H1 (cell line): Measurements from ENCODE around the gene CRACDL. TPM values are rescaled to one million over a fixed set of nuclear protein-coding genes. Genes with fewer than 3 reads are reported as not detected.

Source experiments
- CTCF ChIA-PET: fragments of 300-600 bp; sonication (Branson Sonifier 250); formaldehyde crosslinking; loops from one replicate; lab custom pipeline; 2021; ENCODE audit not compliant: partially characterized antibody; lab: Charles Lee
- POLR2A ChIA-PET: fragments of 300-600 bp; sonication (Branson Sonifier 250); formaldehyde crosslinking; loops from one replicate; lab custom pipeline; 2021; ENCODE audit warnings: inconsistent platforms; ENCODE audit not compliant: partially characterized antibody; lab: Charles Lee
- DNase-seq, 2 experiments: peaks; one replicate each; pipeline versions ENCODE4 v3.0.0 to v3.0.0-alpha.2; 2010 to 2022; ENCODE audit warnings: low spot score in 2 of 2, low read depth in 1 of 2, mixed read lengths in 1 of 2
- FAIRE-seq: peaks from 2 replicates; lab custom pipeline; 2011; peaks lifted over from hg19 to GRCh38; lab: Jason Lieb, UNC
- H2AFZ ChIP-seq: 2 replicates; pipeline ENCODE4 v1.8.1; 2012; ENCODE audit warnings: low read length, inconsistent platforms
- H2AK5ac ChIP-seq: 2 replicates; pipeline ENCODE4 v1.6.1; 2013; ENCODE audit warnings: low read depth, low read length
- H2BK120ac ChIP-seq: replicated peaks from 2 replicates; pipeline ENCODE3; 2013; ENCODE audit warnings: low read depth, low read length, inconsistent platforms
- H2BK12ac ChIP-seq: 2 replicates; pipeline ENCODE4 v1.6.1; 2013; ENCODE audit warnings: low read depth, low read length
- H2BK15ac ChIP-seq: 2 replicates; pipeline ENCODE4 v1.6.1; 2013; ENCODE audit warnings: low read length
- H2BK20ac ChIP-seq: 2 replicates; pipeline ENCODE4 v1.6.1; 2013; ENCODE audit warnings: low read length
- H2BK5ac ChIP-seq: 2 replicates; pipeline ENCODE4 v1.6.1; 2013; ENCODE audit warnings: low read depth, low read length
- H3K14ac ChIP-seq: 2 replicates; pipeline ENCODE4 v1.6.1; 2013; ENCODE audit warnings: inconsistent platforms; ENCODE audit not compliant: insufficient read length
- H3K18ac ChIP-seq: 2 replicates; pipeline ENCODE4 v1.6.1; 2013; ENCODE audit warnings: low read length; ENCODE audit errors: extremely low read depth
- H3K23ac ChIP-seq: 2 replicates; pipeline ENCODE4 v1.6.1; 2013; ENCODE audit warnings: inconsistent platforms; ENCODE audit not compliant: insufficient read length
- H3K23me2 ChIP-seq: 2 replicates; pipeline ENCODE4 v1.6.1; 2013; ENCODE audit warnings: low read depth, low read length
- H3K27ac ChIP-seq: 2 replicates; pipeline ENCODE4 v1.6.1; 2011; ENCODE audit warnings: low read depth, low read length, inconsistent platforms
- H3K27me3 ChIP-seq, 4 experiments: replicated peaks in 1 of 4; 1 replicate in 1 of 4; 2 replicates in 3 of 4; pipeline versions ENCODE4 v1.6.1 to v1.8.1; 2011 to 2013; ENCODE audit warnings: low read length in 3 of 4, mild to moderate bottlenecking in 3 of 4, inconsistent platforms in 2 of 4, mixed read lengths in 2 of 4, moderate library complexity in 1 of 4; ENCODE audit not compliant: control insufficient read depth in 3 of 4, insufficient read depth in 3 of 4; ENCODE audit errors: extremely low read depth in 1 of 4
- H3K36me3 ChIP-seq, 4 experiments: 2 replicates each; pipeline versions ENCODE4 v1.6.1 to v1.8.1; 2011 to 2013; ENCODE audit warnings: mild to moderate bottlenecking in 4 of 4, low read length in 3 of 4, moderate library complexity in 2 of 4, control low read depth in 1 of 4, inconsistent platforms in 1 of 4; ENCODE audit not compliant: insufficient read depth in 4 of 4, control insufficient read depth in 2 of 4
- H3K4ac ChIP-seq: replicated peaks from 2 replicates; pipeline ENCODE3; 2013; ENCODE audit warnings: low read length, low read depth, mixed read lengths, inconsistent platforms; ENCODE audit not compliant: insufficient read length
- H3K4me1 ChIP-seq, 4 experiments: replicated peaks in 1 of 4; 1 replicate in 1 of 4; 2 replicates in 3 of 4; pipeline versions ENCODE4 v1.6.1 to v1.8.1; 2011 to 2013; ENCODE audit warnings: low read length in 3 of 4, inconsistent platforms in 2 of 4, mixed read lengths in 1 of 4; ENCODE audit not compliant: insufficient read depth in 4 of 4, control insufficient read depth in 3 of 4
- H3K4me2 ChIP-seq, 2 experiments: 2 replicates each; pipeline versions ENCODE4 v1.6.1 to v1.8.1; 2011 to 2013; ENCODE audit warnings: low read depth in 2 of 2, low read length in 2 of 2, control low read depth in 1 of 2, inconsistent platforms in 1 of 2, mild to moderate bottlenecking in 1 of 2; ENCODE audit not compliant: insufficient read depth in 1 of 2
- H3K4me3 ChIP-seq, 4 experiments: fragments of 200-600, 300-600 bp in 1 of 4; sonication (generic), shearing (Covaris generic), sonication (Bioruptor Twin) in 1 of 4; 2 replicates each; pipeline versions ENCODE4 v1.5.1 to v1.8.1; 2011 to 2016; ENCODE audit warnings: low read length in 4 of 4, low read depth in 3 of 4, control low read depth in 2 of 4, inconsistent platforms in 2 of 4, mild to moderate bottlenecking in 2 of 4, mixed read lengths in 1 of 4, moderate library complexity in 1 of 4; ENCODE audit not compliant: insufficient read depth in 2 of 4; ENCODE audit errors: extremely low read depth in 1 of 4
- H3K56ac ChIP-seq: replicated peaks from 2 replicates; pipeline ENCODE3; 2013; ENCODE audit warnings: low read depth, mild to moderate bottlenecking, mixed read lengths, low read length, inconsistent platforms; ENCODE audit not compliant: insufficient read length
- H3K79me1 ChIP-seq: 2 replicates; pipeline ENCODE4 v1.6.1; 2013; ENCODE audit warnings: low read depth, low read length, control low read depth
- H3K79me2 ChIP-seq, 2 experiments: 2 replicates each; pipeline versions ENCODE4 v1.6.1 to v1.8.1; 2012 to 2013; ENCODE audit warnings: low read length in 2 of 2, mild to moderate bottlenecking in 2 of 2, inconsistent platforms in 1 of 2; ENCODE audit not compliant: insufficient read depth in 2 of 2, control insufficient read depth in 1 of 2
- H3K9ac ChIP-seq, 4 experiments: replicated peaks in 1 of 4; 1 replicate in 1 of 4; 2 replicates in 3 of 4; pipeline versions ENCODE4 v1.6.1 to v1.8.1; 2011 to 2013; ENCODE audit warnings: low read depth in 3 of 4, low read length in 3 of 4, control low read depth in 2 of 4, mild to moderate bottlenecking in 2 of 4, moderate library complexity in 2 of 4, inconsistent platforms in 1 of 4; ENCODE audit errors: extremely low read depth in 1 of 4
- H3K9me3 ChIP-seq, 2 experiments: 2 replicates each; pipeline versions ENCODE4 v1.6.1 to v1.8.1; 2012 to 2013; ENCODE audit warnings: mild to moderate bottlenecking in 2 of 2, moderate library complexity in 2 of 2, control low read depth in 1 of 2, inconsistent platforms in 1 of 2, low read depth in 1 of 2, low read length in 1 of 2, mixed read lengths in 1 of 2; ENCODE audit not compliant: insufficient read depth in 2 of 2
- H4K20me1 ChIP-seq, 2 experiments: replicated peaks in 1 of 2; 2 replicates each; pipeline versions ENCODE3 to v1.8.1; 2011 to 2013; ENCODE audit warnings: inconsistent platforms in 2 of 2, low read length in 2 of 2, mild to moderate bottlenecking in 1 of 2; ENCODE audit not compliant: insufficient read depth in 2 of 2, control insufficient read depth in 1 of 2
- H4K5ac ChIP-seq: 2 replicates; pipeline ENCODE4 v1.6.1; 2013; ENCODE audit warnings: low read length, low read depth, mixed read lengths, inconsistent platforms; ENCODE audit not compliant: insufficient read length
- H4K8ac ChIP-seq: 2 replicates; pipeline ENCODE4 v1.8.0; 2013; ENCODE audit warnings: mild to moderate bottlenecking, moderate library complexity, low read length, inconsistent platforms; ENCODE audit not compliant: insufficient read depth; ENCODE audit errors: extremely low read depth
- H4K91ac ChIP-seq: replicated peaks from 2 replicates; pipeline ENCODE3; 2013; ENCODE audit warnings: low read length, mixed read lengths, inconsistent platforms; ENCODE audit not compliant: insufficient read length
- CTCF ChIP-seq, 3 experiments: IDR thresholded peaks; 1 replicate in 2 of 3; 2 replicates in 1 of 3; pipeline versions ENCODE4 v1.5.1 to v1.6.1; 2011; ENCODE audit warnings: low read length in 3 of 3, mild to moderate bottlenecking in 3 of 3, inconsistent platforms in 2 of 3, low read depth in 1 of 3, moderate library complexity in 1 of 3; ENCODE audit not compliant: insufficient read depth in 1 of 3; ENCODE audit errors: control extremely low read depth in 1 of 3
- RAD21 ChIP-seq, 2 experiments: IDR thresholded peaks in 1 of 2; conservative IDR thresholded peaks in 1 of 2; 2 replicates each; pipeline ENCODE4 v1.6.1; 2011; ENCODE audit warnings: low read depth in 2 of 2, low read length in 2 of 2, improper control_type of control experiment in 1 of 2, inconsistent platforms in 1 of 2, mild to moderate bottlenecking in 1 of 2, moderate library complexity in 1 of 2
- SAP30 ChIP-seq: fragments of 300-600 bp; sonication (generic); IDR thresholded peaks from 2 replicates; pipeline ENCODE4 v1.7.1; 2012; ENCODE audit warnings: low read length, moderate library complexity, mild to moderate bottlenecking, inconsistent platforms; ENCODE audit not compliant: insufficient read depth, insufficient replicate concordance
- SP2 ChIP-seq: IDR thresholded peaks from 2 replicates; pipeline ENCODE4 v1.6.1; 2012; ENCODE audit warnings: mild to moderate bottlenecking, low read length, inconsistent platforms
- WGBS, 2 experiments: shearing (Covaris generic) in 1 of 2; methylation state at CpG; one replicate each; pipeline versions ENCODE4 v1.1.6 to v1.1.7; 2013 to 2015; ENCODE audit warnings: low lambda C conversion rate in 2 of 2, mixed read lengths in 2 of 2, inconsistent platforms in 1 of 2, low coverage in 1 of 2, missing lambda C conversion rate in 1 of 2; ENCODE audit not compliant: insufficient replicate concordance in 2 of 2, insufficient coverage in 1 of 2, insufficient read length in 1 of 2; ENCODE audit errors: extremely low coverage in 1 of 2, missing lambda C conversion rate in 1 of 2; 5-methylcytosine and 5-hydroxymethylcytosine counted together
- polyA plus RNA-seq, 7 experiments: library from polyadenylated mRNA; depleted of rRNA in 3 of 7; stranded (reverse) in 5 of 7; unstranded in 2 of 7; fragments of >200 nt in 5 of 7; fragments of 200-250 nt in 2 of 7; gene quantifications; 1 replicate in 5 of 7; 2 replicates in 1 of 7; 4 replicates in 1 of 7; pipeline versions ENCODE4 v1.2.1 to v1.2.3, GENCODE V29; 2011 to 2013; ENCODE audit warnings: missing spikeins in 2 of 7, mixed read lengths in 2 of 7
- total RNA-seq: library from RNA; stranded (reverse); fragmentation: NEBNext Ultra II Directional; extraction: Animal tissue kit (Norgen Biotek cat#: 25700); gene quantifications from 2 replicates; pipeline ENCODE4 v1.2.1, GENCODE V29; 2021

CRACDL gene
- total and polyA plus RNA-seq, 2 of the 8 experiments (the other 6 are each of a cell fraction or from before 2014, with no cell fraction given), result 0.07 to 0.38 TPM

- Histone ChIP-seq H3K4ac (no peak overlapping the region), H2BK15ac (peak overlapping the region; percentile 10; the same call in 1 of the 2 replicates), H3K27ac (no peak overlapping the region), H3K4me2 (no peak overlapping the region), H4K8ac (no peak overlapping the region), H3K36me3 (no peaks in the 10 kb centered on the region), H2BK20ac (no peak overlapping the region), H3K79me2 (no peaks in the 10 kb centered on the region), H3K4me1 (no peaks in the 10 kb centered on the region), H2BK5ac (no peak overlapping the region), H4K5ac (no peak overlapping the region), H3K9me3 (no peaks in the 10 kb centered on the region), H3K23ac (no peak overlapping the region), H2BK12ac (0 out of 2 replicates have a peak overlapping the region, but pooled peaks have one; percentile 39), H2BK120ac (no peak overlapping the region), H3K27me3 (no peaks in the 10 kb centered on the region), H3K56ac (no peak overlapping the region), H4K20me1 (no peaks in the 10 kb centered on the region), H3K79me1 (no peaks in the 10 kb centered on the region), H3K9ac (no peak overlapping the region), H2AK5ac (no peak overlapping the region), H3K18ac (no peak overlapping the region), H3K4me3 (no peak overlapping the region), H3K23me2 (no peaks in the 10 kb centered on the region), H2AFZ (no peak overlapping the region), H3K14ac (no peak overlapping the region), H4K91ac (no peak overlapping the region)
- TF ChIP-seq SP2 (no peak), RAD21 (IDR thresholded peaks at IDR 0.05 in 1 of 2, conservative IDR thresholded peaks at IDR 0.05 in 1 of 2; ENCODE audit: low read depth in 2 of 2, low read length in 2 of 2) (peak in 1 of 2 experiments; percentile 42; a peak in 3 of 4 replicates), SAP30 (no peak), CTCF (IDR thresholded peaks at IDR 0.05; ENCODE audit: control extremely low read depth in 1 of 3, insufficient read depth in 1 of 3, low read depth in 1 of 3, low read length in 3 of 3) (0 out of 4 replicates have a peak, but pooled peaks of 1 of the 3 experiments have one; percentile 0)
- ChIA-PET CTCF (interaction anchor here (0.6 to 1.1 kb wide), 4 partner anchors 32 to 456 kb away, joined by 3 to 5 read pairs (median 3); partner anchors contain the start of gene EIF5B), POLR2A (no interaction called here)
- DNase-seq, result peak in 1 of 2 experiments; percentile 39
- FAIRE-seq, result no peak
- WGBS, 2 experiments, result 82% methylated on average over 20 of the region's 20 CpGs; no CpG with 5 or more reads in 1 of the 2 experiments
Measured at GRCh38 chr2:98880266-98881152, 55.5 kb downstream of the CRACDL start.
